ENCODE results near the gene CFAP61. TPM values are rescaled to one million over a fixed set of nuclear protein-coding genes. Genes with fewer than 3 reads are reported as not detected.

CFAP61 gene
- total and polyA plus RNA-seq, 9 donors = 0.37 to 4.7 (median 2.2) TPM

- no peaks in the 10 kb centered on the region for H3K27me3 ChIP-seq (ENCODE audit: control insufficient read depth, insufficient read depth, low read length)
- peaks cover 8% of the 10 kb centered on the region for H3K9me3 ChIP-seq (replicated peaks; ENCODE audit: control insufficient read depth, low read depth, low read length)
- no peak overlapping the region for H3K4me3 ChIP-seq (ENCODE audit: low read length)
- 65% methylated on average over 2 of the region's 2 CpGs for WGBS (ENCODE audit: insufficient coverage)
- no peak overlapping the region for H3K27ac ChIP-seq (ENCODE audit: low read length)
- no peak for DNase-seq
- H3K4me1 ChIP-seq (ENCODE audit: control insufficient read depth, insufficient read depth, low read length) = no peaks in the 10 kb centered on the region
- no peaks in the 10 kb centered on the region for H3K36me3 ChIP-seq (ENCODE audit: control insufficient read depth, insufficient read depth, low read length)
Measured at GRCh38 chr20:20150241-20150640, 97.9 kb downstream of the CFAP61 start.

- H3K27me3 ChIP-seq (ENCODE audit: control insufficient read depth, insufficient read depth, low read length) = no peaks in the 10 kb centered on the region
- 40% methylated on average over 2 of the region's 2 CpGs for WGBS (ENCODE audit: insufficient coverage)
- H3K27ac ChIP-seq (ENCODE audit: low read length) = no peak overlapping the region
- DNase-seq = no peak
- H3K4me3 ChIP-seq (ENCODE audit: low read length) = no peak overlapping the region
- no peaks in the 10 kb centered on the region for H3K9me3 ChIP-seq (replicated peaks; ENCODE audit: control insufficient read depth, low read depth, low read length)
- no peaks in the 10 kb centered on the region for H3K4me1 ChIP-seq (ENCODE audit: control insufficient read depth, insufficient read depth, low read length)
- H3K36me3 ChIP-seq (ENCODE audit: control insufficient read depth, insufficient read depth, low read length) = no peaks in the 10 kb centered on the region
Measured at GRCh38 chr20:20160520-20160919, 108.2 kb downstream of the CFAP61 start.

- WGBS (ENCODE audit: insufficient coverage) = 63% methylated on average over 3 of the region's 4 CpGs
- Histone ChIP-seq H3K4me3 (ENCODE audit: low read length) (no peak overlapping the region), H3K4me1 (ENCODE audit: control insufficient read depth, insufficient read depth, low read length) (no peaks in the 10 kb centered on the region), H3K27ac (ENCODE audit: low read length) (no peak overlapping the region), H3K36me3 (ENCODE audit: control insufficient read depth, insufficient read depth, low read length) (no peaks in the 10 kb centered on the region), H3K9me3 (replicated peaks; ENCODE audit: control insufficient read depth, low read depth, low read length) (no peaks in the 10 kb centered on the region), H3K27me3 (ENCODE audit: control insufficient read depth, insufficient read depth, low read length) (no peaks in the 10 kb centered on the region)
- no peak for DNase-seq
Measured at GRCh38 chr20:20161611-20162010, 109.3 kb downstream of the CFAP61 start.

- peak; percentile 68 for DNase-seq
- Histone ChIP-seq H3K36me3 (ENCODE audit: control insufficient read depth, insufficient read depth, low read length) (no peaks in the 10 kb centered on the region), H3K4me3 (ENCODE audit: low read length) (no peak overlapping the region), H3K27ac (ENCODE audit: low read length) (no peak overlapping the region), H3K27me3 (ENCODE audit: control insufficient read depth, insufficient read depth, low read length) (no peaks in the 10 kb centered on the region), H3K4me1 (ENCODE audit: control insufficient read depth, insufficient read depth, low read length) (peaks cover 3% of the 10 kb centered on the region), H3K9me3 (replicated peaks; ENCODE audit: control insufficient read depth, low read depth, low read length) (peaks cover 2% of the 10 kb centered on the region)
- 31% methylated on average over 3 of the region's 3 CpGs for WGBS (ENCODE audit: insufficient coverage)
Measured at GRCh38 chr20:20167698-20168097, 115.4 kb downstream of the CFAP61 start.

DNA sequence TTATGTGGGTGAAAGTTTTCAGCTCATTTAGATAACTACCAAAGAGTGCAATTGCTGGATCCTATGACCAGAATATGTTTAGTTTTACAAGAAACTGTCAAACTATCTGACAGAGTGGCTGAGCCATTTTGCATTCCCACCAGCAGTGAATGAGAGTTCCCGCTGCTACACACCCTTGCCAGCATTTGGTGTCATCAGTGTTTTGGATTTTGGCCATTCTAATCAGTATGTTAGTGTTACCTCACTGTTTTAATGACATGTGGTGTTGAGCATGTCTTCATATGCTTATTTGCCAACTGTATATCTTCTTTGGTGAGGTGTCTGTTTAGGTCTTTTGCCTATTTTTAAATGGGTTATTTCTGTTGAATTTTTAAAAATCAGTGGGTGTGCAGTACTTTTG, 120.9 kb downstream of the CFAP61 start:
- WGBS (ENCODE audit: insufficient coverage) = no CpG with 5 or more reads among the region's 1 CpG
- Histone ChIP-seq H3K27me3 (ENCODE audit: control insufficient read depth, insufficient read depth, low read length) (peaks cover 2% of the 10 kb centered on the region), H3K27ac (ENCODE audit: low read length) (no peak overlapping the region), H3K9me3 (replicated peaks; ENCODE audit: control insufficient read depth, low read depth, low read length) (peaks cover 2% of the 10 kb centered on the region), H3K4me1 (ENCODE audit: control insufficient read depth, insufficient read depth, low read length) (no peaks in the 10 kb centered on the region), H3K36me3 (ENCODE audit: control insufficient read depth, insufficient read depth, low read length) (no peaks in the 10 kb centered on the region), H3K4me3 (ENCODE audit: low read length) (no peak overlapping the region)
- no peak for DNase-seq

- 93% methylated on average over 6 of the region's 10 CpGs for WGBS (ENCODE audit: insufficient coverage)
- Histone ChIP-seq H3K9me3 (replicated peaks; ENCODE audit: control insufficient read depth, low read depth, low read length) (peaks cover 2% of the 10 kb centered on the region), H3K36me3 (ENCODE audit: control insufficient read depth, insufficient read depth, low read length) (no peaks in the 10 kb centered on the region), H3K27ac (ENCODE audit: low read length) (no peak overlapping the region), H3K4me3 (ENCODE audit: low read length) (no peak overlapping the region), H3K27me3 (ENCODE audit: control insufficient read depth, insufficient read depth, low read length) (peaks cover 2% of the 10 kb centered on the region), H3K4me1 (ENCODE audit: control insufficient read depth, insufficient read depth, low read length) (no peaks in the 10 kb centered on the region)
- DNase-seq = no peak
Measured at GRCh38 chr20:20174089-20174835, 121.9 kb downstream of the CFAP61 start.

- DNase-seq = no peak
- Histone ChIP-seq H3K27me3 (ENCODE audit: control insufficient read depth, insufficient read depth, low read length) (peaks cover 2% of the 10 kb centered on the region), H3K36me3 (ENCODE audit: control insufficient read depth, insufficient read depth, low read length) (no peaks in the 10 kb centered on the region), H3K9me3 (replicated peaks; ENCODE audit: control insufficient read depth, low read depth, low read length) (no peaks in the 10 kb centered on the region), H3K4me1 (ENCODE audit: control insufficient read depth, insufficient read depth, low read length) (no peaks in the 10 kb centered on the region), H3K4me3 (ENCODE audit: low read length) (no peak overlapping the region), H3K27ac (ENCODE audit: low read length) (no peak overlapping the region)
- 80% methylated on average over 2 of the region's 3 CpGs for WGBS (ENCODE audit: insufficient coverage)
Measured at GRCh38 chr20:20181322-20181721, 129.0 kb downstream of the CFAP61 start.

GRCh38 chr20:20184149-20184548, 131.8 kb downstream of the CFAP61 start:
- H3K4me3 ChIP-seq (ENCODE audit: low read length) = no peak overlapping the region
- H3K9me3 ChIP-seq (replicated peaks; ENCODE audit: control insufficient read depth, low read depth, low read length) = no peaks in the 10 kb centered on the region
- no peaks in the 10 kb centered on the region for H3K36me3 ChIP-seq (ENCODE audit: control insufficient read depth, insufficient read depth, low read length)
- no peak overlapping the region for H3K27ac ChIP-seq (ENCODE audit: low read length)
- H3K4me1 ChIP-seq (ENCODE audit: control insufficient read depth, insufficient read depth, low read length) = no peaks in the 10 kb centered on the region
- no peaks in the 10 kb centered on the region for H3K27me3 ChIP-seq (ENCODE audit: control insufficient read depth, insufficient read depth, low read length)
- no peak for DNase-seq
- WGBS (ENCODE audit: insufficient coverage) = 88% methylated on average over 1 of the region's 1 CpG

DNA sequence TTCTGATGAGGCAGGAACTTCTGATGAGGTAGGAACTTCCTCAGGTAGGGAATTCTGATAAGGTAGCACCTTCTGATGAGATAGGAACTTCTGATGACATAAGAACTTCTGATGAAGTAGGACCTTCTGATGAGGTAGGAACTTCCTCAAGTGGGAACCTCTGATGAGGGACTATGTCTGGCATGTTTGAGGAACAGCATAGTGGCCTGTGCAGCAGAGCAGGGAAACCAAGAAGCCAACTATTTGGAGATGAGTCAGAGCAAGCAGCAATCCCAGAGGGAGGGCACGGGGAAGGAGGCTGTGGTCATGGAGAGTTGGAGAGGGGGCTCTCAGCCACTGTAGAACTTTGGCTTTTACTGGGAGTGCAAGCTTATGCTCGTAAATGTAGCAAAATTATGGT, 132.4 kb downstream of the CFAP61 start:
- Histone ChIP-seq H3K36me3 (ENCODE audit: control insufficient read depth, insufficient read depth, low read length) (no peaks in the 10 kb centered on the region), H3K4me1 (ENCODE audit: control insufficient read depth, insufficient read depth, low read length) (no peaks in the 10 kb centered on the region), H3K27ac (ENCODE audit: low read length) (no peak overlapping the region), H3K27me3 (ENCODE audit: control insufficient read depth, insufficient read depth, low read length) (no peaks in the 10 kb centered on the region), H3K4me3 (ENCODE audit: low read length) (no peak overlapping the region), H3K9me3 (replicated peaks; ENCODE audit: control insufficient read depth, low read depth, low read length) (no peaks in the 10 kb centered on the region)
- no peak for DNase-seq
- 93% methylated on average over 1 of the region's 2 CpGs for WGBS (ENCODE audit: insufficient coverage)

DNA sequence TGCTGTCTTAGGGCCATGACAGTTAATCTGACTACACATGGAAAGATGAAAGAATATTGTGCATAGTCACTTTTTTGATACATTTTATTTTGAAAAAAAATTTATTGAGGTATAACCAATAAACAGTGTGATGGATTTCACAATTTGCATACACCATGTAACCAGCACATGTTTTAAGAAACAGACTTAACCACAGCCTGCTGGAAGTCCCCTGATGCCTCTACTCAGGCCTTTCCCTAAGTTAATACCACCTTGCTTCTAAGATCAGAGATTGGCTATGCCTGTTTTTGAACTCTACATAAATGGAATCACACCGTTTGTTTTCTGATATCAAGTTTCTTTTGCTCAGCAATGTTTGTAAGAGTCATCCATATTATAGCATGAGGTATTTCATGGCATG, 136.3 kb downstream of the CFAP61 start:
- no peak overlapping the region for H3K4me3 ChIP-seq (ENCODE audit: low read length)
- H3K27me3 ChIP-seq (ENCODE audit: control insufficient read depth, insufficient read depth, low read length) = no peaks in the 10 kb centered on the region
- H3K4me1 ChIP-seq (ENCODE audit: control insufficient read depth, insufficient read depth, low read length) = no peaks in the 10 kb centered on the region
- no peaks in the 10 kb centered on the region for H3K36me3 ChIP-seq (ENCODE audit: control insufficient read depth, insufficient read depth, low read length)
- no peak overlapping the region for H3K27ac ChIP-seq (ENCODE audit: low read length)
- no peak for DNase-seq
- H3K9me3 ChIP-seq (replicated peaks; ENCODE audit: control insufficient read depth, low read depth, low read length) = no peaks in the 10 kb centered on the region
- WGBS (ENCODE audit: insufficient coverage) = no CpG with 5 or more reads among the region's 1 CpG

DNA sequence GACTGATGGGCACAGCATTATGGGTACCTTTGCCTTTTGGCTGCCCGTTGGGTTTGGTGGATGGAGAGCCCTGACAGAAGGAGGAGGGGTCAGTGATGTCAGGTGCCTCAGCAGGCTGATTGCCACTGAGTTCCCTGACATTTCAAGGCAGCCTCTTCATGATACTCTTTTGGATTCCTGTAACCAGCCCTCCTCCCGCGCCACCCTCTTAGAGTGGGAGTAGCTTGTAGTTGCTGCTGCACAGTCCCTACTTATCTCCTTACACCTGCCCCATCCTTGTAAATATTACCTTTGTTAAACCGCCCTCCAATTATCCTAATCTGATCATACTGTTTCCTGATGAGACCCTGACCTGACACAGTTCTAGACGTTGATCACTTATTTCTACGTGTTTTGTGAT, 140.0 kb downstream of the CFAP61 start:
- Histone ChIP-seq H3K27ac (ENCODE audit: low read length) (no peak overlapping the region), H3K9me3 (replicated peaks; ENCODE audit: control insufficient read depth, low read depth, low read length) (no peaks in the 10 kb centered on the region), H3K27me3 (ENCODE audit: control insufficient read depth, insufficient read depth, low read length) (no peaks in the 10 kb centered on the region), H3K36me3 (ENCODE audit: control insufficient read depth, insufficient read depth, low read length) (no peaks in the 10 kb centered on the region), H3K4me3 (ENCODE audit: low read length) (no peak overlapping the region), H3K4me1 (ENCODE audit: control insufficient read depth, insufficient read depth, low read length) (no peaks in the 10 kb centered on the region)
- DNase-seq = no peak
- 100% methylated on average over 2 of the region's 6 CpGs for WGBS (ENCODE audit: insufficient coverage)

Data from muscle of leg (tissue), 11 donors.